Measurements from ENCODE around the gene RCAN3.
"Not testable (repeated sequence)": the region's sequence is repeated elsewhere in the genome, so short reads cannot be mapped to it uniquely, and the experiment has no call there.

RCAN3 gene

GRCh38 chr1:24459551-24460266, 42.9 kb upstream of the RCAN3 start:
- Histone ChIP-seq H3K4me3 (no peak overlapping the region), H3K9me3 (no peaks in the 10 kb centered on the region), H3K36me3 (peaks cover 0 to 53% (median 9%) of the 10 kb centered on the region in 3 donors), H3K4me1 (no peaks in the 10 kb centered on the region), H3K27ac (no peak overlapping the region), H3K27me3 (no peaks in the 10 kb centered on the region)
- no peak for DNase-seq
- intact Hi-C loops (cut with DNase I; ENCODE audit: low total_unique reads), result no loop called here
- TF ChIP-seq, protein P1, sequence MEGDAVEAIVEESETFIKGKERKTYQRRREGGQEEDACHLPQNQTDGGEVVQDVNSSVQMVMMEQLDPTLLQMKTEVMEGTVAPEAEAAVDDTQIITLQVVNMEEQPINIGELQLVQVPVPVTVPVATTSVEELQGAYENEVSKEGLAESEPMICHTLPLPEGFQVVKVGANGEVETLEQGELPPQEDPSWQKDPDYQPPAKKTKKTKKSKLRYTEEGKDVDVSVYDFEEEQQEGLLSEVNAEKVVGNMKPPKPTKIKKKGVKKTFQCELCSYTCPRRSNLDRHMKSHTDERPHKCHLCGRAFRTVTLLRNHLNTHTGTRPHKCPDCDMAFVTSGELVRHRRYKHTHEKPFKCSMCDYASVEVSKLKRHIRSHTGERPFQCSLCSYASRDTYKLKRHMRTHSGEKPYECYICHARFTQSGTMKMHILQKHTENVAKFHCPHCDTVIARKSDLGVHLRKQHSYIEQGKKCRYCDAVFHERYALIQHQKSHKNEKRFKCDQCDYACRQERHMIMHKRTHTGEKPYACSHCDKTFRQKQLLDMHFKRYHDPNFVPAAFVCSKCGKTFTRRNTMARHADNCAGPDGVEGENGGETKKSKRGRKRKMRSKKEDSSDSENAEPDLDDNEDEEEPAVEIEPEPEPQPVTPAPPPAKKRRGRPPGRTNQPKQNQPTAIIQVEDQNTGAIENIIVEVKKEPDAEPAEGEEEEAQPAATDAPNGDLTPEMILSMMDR (IDR thresholded peaks at IDR 0.05), result no peak

GRCh38 chr1:24462128-24462527, 40.5 kb upstream of the RCAN3 start:
- H3K4me3 ChIP-seq; H3K27me3 ChIP-seq; H3K9me3 ChIP-seq; intact Hi-C loops (cut with DNase I; ENCODE audit: low total_unique reads); H3K27ac ChIP-seq; DNase-seq; H3K4me1 ChIP-seq: not testable (repeated sequence)
- peaks cover 0 to 53% (median 0%) of the 10 kb centered on the region in 3 donors for H3K36me3 ChIP-seq

DNA sequence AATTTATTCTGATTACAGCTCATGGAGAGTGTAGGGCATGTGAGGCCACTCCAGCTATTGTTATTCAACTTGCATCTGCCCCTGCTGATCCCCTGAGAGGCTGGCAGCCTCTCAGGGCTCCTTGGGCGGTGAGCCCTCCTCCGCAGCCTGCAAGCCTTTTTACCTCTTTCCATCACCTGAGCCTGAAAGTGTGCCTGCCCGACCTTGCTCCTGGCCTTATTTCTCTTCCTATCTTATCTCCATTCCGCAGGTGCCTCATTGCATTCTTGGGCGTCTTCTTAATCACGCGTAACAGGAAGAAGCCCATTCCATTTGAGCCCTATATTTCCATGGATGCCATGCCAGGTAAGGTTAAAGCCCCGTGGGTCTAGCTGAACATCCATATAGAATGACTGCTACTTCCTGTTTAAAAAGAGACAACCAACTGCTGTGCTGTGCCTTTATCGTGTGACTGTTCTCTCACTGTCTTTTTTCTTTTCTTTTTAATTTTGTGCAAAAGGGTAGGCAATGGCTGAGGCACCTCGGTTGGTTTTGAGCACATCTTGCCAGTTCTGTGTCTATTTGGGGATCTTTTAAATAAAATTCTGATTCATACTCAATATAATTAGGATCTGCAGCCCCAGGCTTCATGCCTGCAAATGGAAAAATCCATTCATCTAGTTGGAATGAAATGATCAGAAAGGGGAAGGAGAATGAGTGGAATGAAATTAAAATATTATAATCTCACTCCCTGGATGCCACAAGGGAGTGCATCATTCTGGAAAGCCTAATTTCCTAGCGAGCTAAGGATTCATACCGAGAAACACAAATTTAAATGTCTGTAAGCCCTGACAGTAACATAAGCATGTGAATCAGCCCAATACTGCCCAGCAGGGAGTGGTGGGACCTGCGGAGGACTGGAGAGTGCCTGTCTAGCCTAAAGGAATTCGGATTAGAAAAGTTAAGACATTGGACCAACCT, 38.6 kb upstream of the RCAN3 start:
- Histone ChIP-seq H3K9me3 (no peaks in the 10 kb centered on the region), H3K27me3 (no peaks in the 10 kb centered on the region), H3K4me1 (no peaks in the 10 kb centered on the region), H3K27ac (no peak overlapping the region), H3K36me3 (peaks cover 0 to 36% (median 0%) of the 10 kb centered on the region in 3 donors), H3K4me3 (no peak overlapping the region)
- no peak for DNase-seq
- TF ChIP-seq, protein P1 (IDR thresholded peaks at IDR 0.05), result no peak
- intact Hi-C loops (cut with DNase I; ENCODE audit: low total_unique reads), result no loop called here

GRCh38 chr1:24465099-24465498, 37.5 kb upstream of the RCAN3 start:
- H3K36me3 ChIP-seq, result peaks cover 0 to 32% (median 3%) of the 10 kb centered on the region in 3 donors
- intact Hi-C loops (cut with DNase I; ENCODE audit: low total_unique reads), result no loop called here
- H3K27me3 ChIP-seq, result no peaks in the 10 kb centered on the region

DNA sequence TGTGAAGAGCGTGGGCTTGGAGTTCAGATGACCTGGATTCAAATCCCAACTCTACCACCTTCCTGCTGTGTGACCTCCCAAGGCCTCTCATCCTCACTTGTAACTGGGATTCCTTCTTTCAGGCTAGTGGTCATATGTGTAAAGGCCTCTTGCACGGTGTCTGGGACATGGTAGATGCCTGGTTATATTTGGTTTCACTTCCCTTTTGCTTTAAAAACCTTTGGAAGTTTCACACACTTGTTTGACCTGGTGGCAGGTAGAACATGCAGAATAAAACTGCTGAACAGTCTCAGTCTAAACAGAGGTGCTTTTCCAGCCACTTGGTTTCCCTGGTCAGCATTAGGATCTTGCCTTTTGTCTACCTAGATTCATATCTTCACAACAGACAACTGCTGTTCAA, 37.0 kb upstream of the RCAN3 start:
- intact Hi-C loops (cut with DNase I; ENCODE audit: low total_unique reads), result no loop called here
- no peaks in the 10 kb centered on the region for H3K4me1 ChIP-seq
- H3K27ac ChIP-seq, result no peak overlapping the region
- TF ChIP-seq, protein P1 (IDR thresholded peaks at IDR 0.05), result no peak
- no peak overlapping the region for H3K4me3 ChIP-seq
- no peaks in the 10 kb centered on the region for H3K27me3 ChIP-seq
- DNase-seq, result no peak
- H3K36me3 ChIP-seq, result peaks cover 0 to 26% (median 7%) of the 10 kb centered on the region in 3 donors
- no peaks in the 10 kb centered on the region for H3K9me3 ChIP-seq

More at GRCh38 chr1:24465099-24465498, 37.5 kb upstream of the RCAN3 start:
- H3K4me3 ChIP-seq, result no peak overlapping the region
- no peaks in the 10 kb centered on the region for H3K4me1 ChIP-seq
- TF ChIP-seq, protein P1 (IDR thresholded peaks at IDR 0.05), result no peak
- DNase-seq, result no peak
- no peaks in the 10 kb centered on the region for H3K9me3 ChIP-seq
- no peak overlapping the region for H3K27ac ChIP-seq
